DLD1 (cell line): Measurements from ENCODE around the gene C16orf95.
"Not testable (repeated sequence)": the region's sequence is repeated elsewhere in the genome, so short reads cannot be mapped to it uniquely, and the experiment has no call there.

ENCODE experiments used
- in situ Hi-C: cut with HindIII; loops from 2 replicates; pipeline ENCODE4 v1.10.0; 2017; ENCODE audit warnings: low sequenced_read_pairs

Gene C16orf95

GRCh38 chr16:87259431-87259830 is 57.8 kb downstream of the C16orf95 start:
- in situ Hi-C loops, result no loop called here

- in situ Hi-C loops, result not testable (repeated sequence)
Observed at GRCh38 chr16:87258653-87259052, 58.5 kb downstream of the C16orf95 start.

- in situ Hi-C loops, result no loop called here
Observed at GRCh38 chr16:87255866-87256265, 61.3 kb downstream of the C16orf95 start.

- in situ Hi-C loops, result no loop called here
Observed at GRCh38 chr16:87254734-87255133, 62.5 kb downstream of the C16orf95 start.

- in situ Hi-C loops, result no loop called here
Observed at GRCh38 chr16:87254296-87254695, 62.9 kb downstream of the C16orf95 start.

- in situ Hi-C loops, result no loop called here
Observed at GRCh38 chr16:87253536-87253935, 63.7 kb downstream of the C16orf95 start.
